H9 (cell line): ENCODE results near the gene MB21D2. TPM values are rescaled to one million over a fixed set of nuclear protein-coding genes. Genes with fewer than 3 reads are reported as not detected.

Source experiments
- DNase-seq: peaks from one replicate; pipeline ENCODE4 v3.0.0-alpha.2; 2017
- H2AFZ ChIP-seq: one replicate; pipeline ENCODE4 v1.6.1; 2013; ENCODE audit warnings: mild to moderate bottlenecking, low read length, control low read depth, moderate library complexity
- H2AK5ac ChIP-seq: 2 replicates; pipeline ENCODE4 v1.6.1; 2013; ENCODE audit warnings: low read length, control low read depth, mixed read lengths; ENCODE audit not compliant: insufficient read length
- H2BK120ac ChIP-seq: one replicate; pipeline ENCODE4 v1.6.1; 2013; ENCODE audit warnings: low read depth, mild to moderate bottlenecking, low read length, control low read depth, inconsistent platforms; ENCODE audit not compliant: poor library complexity, severe bottlenecking
- H2BK12ac ChIP-seq: 2 replicates; pipeline ENCODE4 v1.6.1; 2013; ENCODE audit warnings: low read length, control low read depth, mixed read lengths, low read depth; ENCODE audit not compliant: insufficient read length
- H2BK15ac ChIP-seq: 2 replicates; pipeline ENCODE4 v1.6.1; 2013; ENCODE audit warnings: low read depth, low read length, control low read depth
- H2BK20ac ChIP-seq: one replicate; pipeline ENCODE4 v1.6.1; 2013; ENCODE audit warnings: low read depth, mild to moderate bottlenecking, low read length, control low read depth, inconsistent platforms; ENCODE audit not compliant: poor library complexity, severe bottlenecking
- H2BK5ac ChIP-seq: 2 replicates; pipeline ENCODE4 v1.6.1; 2013; ENCODE audit warnings: low read length, control low read depth, mixed read lengths; ENCODE audit not compliant: insufficient read length
- H3K14ac ChIP-seq: 2 replicates; pipeline ENCODE4 v1.6.1; 2013; ENCODE audit warnings: low read length, control low read depth; ENCODE audit not compliant: insufficient read depth
- H3K18ac ChIP-seq: 2 replicates; pipeline ENCODE4 v1.6.1; 2013; ENCODE audit warnings: low read depth, mild to moderate bottlenecking, mixed read lengths, low read length, control low read depth; ENCODE audit not compliant: insufficient read length
- H3K23ac ChIP-seq: 2 replicates; pipeline ENCODE4 v1.6.1; 2013; ENCODE audit warnings: low read length, control low read depth, mixed read lengths, low read depth; ENCODE audit not compliant: insufficient read length
- H3K23me2 ChIP-seq: 2 replicates; pipeline ENCODE4 v1.6.1; 2013; ENCODE audit warnings: low read depth, mild to moderate bottlenecking, mixed read lengths, low read length, control low read depth; ENCODE audit not compliant: insufficient read length, poor library complexity, severe bottlenecking
- H3K27ac ChIP-seq: 2 replicates; pipeline ENCODE4 v1.5.1; 2013; ENCODE audit warnings: low read length, control low read depth, mixed read lengths, low read depth; ENCODE audit not compliant: insufficient read length
- H3K27me3 ChIP-seq: 2 replicates; pipeline ENCODE4 v1.6.1; 2013; ENCODE audit warnings: low read length, control low read depth, inconsistent platforms; ENCODE audit not compliant: insufficient read depth
- H3K4ac ChIP-seq: 2 replicates; pipeline ENCODE4 v1.6.1; 2013; ENCODE audit warnings: low read depth, mild to moderate bottlenecking, control low read depth, inconsistent platforms, low read length, moderate library complexity
- H3K4me1 ChIP-seq: 2 replicates; pipeline ENCODE4 v1.6.1; 2013; ENCODE audit warnings: low read length, control low read depth, inconsistent platforms; ENCODE audit not compliant: insufficient read depth
- H3K4me2 ChIP-seq: 2 replicates; pipeline ENCODE4 v1.6.1; 2013; ENCODE audit warnings: low read length, control low read depth, mixed read lengths; ENCODE audit not compliant: insufficient read length, insufficient read depth
- H3K56ac ChIP-seq: 2 replicates; pipeline ENCODE4 v1.6.1; 2013; ENCODE audit warnings: low read depth, mild to moderate bottlenecking, mixed read lengths, low read length, control low read depth; ENCODE audit not compliant: insufficient read length
- H3K79me1 ChIP-seq: 2 replicates; pipeline ENCODE4 v1.6.1; 2013; ENCODE audit warnings: low read depth, mild to moderate bottlenecking, moderate library complexity, low read length, control low read depth, inconsistent platforms; ENCODE audit not compliant: insufficient read depth, poor library complexity, severe bottlenecking
- H3K79me2 ChIP-seq: 2 replicates; pipeline ENCODE4 v1.6.1; 2013; ENCODE audit warnings: low read length, control low read depth, inconsistent platforms; ENCODE audit not compliant: insufficient read depth
- H3K9ac ChIP-seq: 2 replicates; pipeline ENCODE4 v1.6.1; 2013; ENCODE audit warnings: low read length, control low read depth, mixed read lengths; ENCODE audit not compliant: insufficient read length; ENCODE audit errors: extremely low read depth
- H3K9me3 ChIP-seq: one replicate; pipeline ENCODE4 v1.6.1; 2013; ENCODE audit warnings: low read depth, low read length, inconsistent platforms; ENCODE audit not compliant: control insufficient read depth
- H3T11ph ChIP-seq: one replicate; pipeline ENCODE4 v1.6.1; 2013; ENCODE audit warnings: mild to moderate bottlenecking, low read length, control low read depth, inconsistent platforms
- H4K20me1 ChIP-seq: one replicate; pipeline ENCODE4 v1.6.1; 2013; ENCODE audit not compliant: control insufficient read depth, insufficient read length, insufficient read depth
- H4K5ac ChIP-seq: 2 replicates; pipeline ENCODE4 v1.6.1; 2013; ENCODE audit warnings: low read depth, mild to moderate bottlenecking, mixed read lengths, low read length, control low read depth; ENCODE audit not compliant: insufficient read length
- H4K8ac ChIP-seq: replicated peaks from 2 replicates; pipeline ENCODE4 v1.6.1; 2013; ENCODE audit warnings: low read length, control low read depth, mixed read lengths, low read depth; ENCODE audit not compliant: insufficient read length
- H4K91ac ChIP-seq: 2 replicates; pipeline ENCODE4 v1.6.1; 2013; ENCODE audit warnings: low read depth, mild to moderate bottlenecking, moderate library complexity, mixed read lengths, low read length, control low read depth; ENCODE audit not compliant: insufficient read length
- H3K27ac Mint-ChIP-seq, 3 experiments: 2 replicates in 2 of 3; 3 replicates in 1 of 3; pipeline ENCODE4 v1.8.0; 2020 to 2021; ENCODE audit warnings: mixed read lengths in 3 of 3, mild to moderate bottlenecking in 1 of 3, moderate library complexity in 1 of 3
- H3K27me3 Mint-ChIP-seq: 2 replicates; pipeline ENCODE4 v1.8.0; 2021; ENCODE audit warnings: low read depth, mild to moderate bottlenecking, moderate library complexity, mixed read lengths
- H3K36me3 Mint-ChIP-seq, 3 experiments: 2 replicates in 2 of 3; 3 replicates in 1 of 3; pipeline ENCODE4 v1.8.0; 2020 to 2021; ENCODE audit warnings: low read depth in 3 of 3, mixed read lengths in 3 of 3; ENCODE audit not compliant: insufficient read depth in 1 of 3
- H3K4me1 Mint-ChIP-seq, 2 experiments: 2 replicates each; pipeline ENCODE4 v1.8.0; 2020; ENCODE audit warnings: mixed read lengths in 2 of 2
- H3K4me3 Mint-ChIP-seq, 2 experiments: 2 replicates in 1 of 2; 3 replicates in 1 of 2; pipeline ENCODE4 v1.8.0; 2020 to 2021; ENCODE audit warnings: mild to moderate bottlenecking in 2 of 2, mixed read lengths in 2 of 2, moderate library complexity in 1 of 2
- H3K9me3 Mint-ChIP-seq, 2 experiments: 2 replicates in 1 of 2; 3 replicates in 1 of 2; pipeline ENCODE4 v1.8.0; 2020; ENCODE audit warnings: mild to moderate bottlenecking in 2 of 2, mixed read lengths in 2 of 2, moderate library complexity in 1 of 2
- WGBS: extraction: QIAGEN DNeasy Blood & Tissue Kit; methylation state at CpG from one replicate; pipeline ENCODE4 v1.1.7; 2013; ENCODE audit warnings: missing lambda C conversion rate, low lambda C conversion rate, mixed read lengths; ENCODE audit not compliant: insufficient read length; ENCODE audit errors: extremely low coverage; 5-methylcytosine and 5-hydroxymethylcytosine counted together
- total RNA-seq: library from RNA; stranded (reverse); gene quantifications from 2 replicates; pipeline ENCODE4 v1.2.1, GENCODE V29; 2021
- TF ChIP-seq, protein P1 (sequence below): fragments of 200-600 bp; sonication (generic); conservative IDR thresholded peaks from 3 replicates; pipeline ENCODE4 v1.8.0; 2021; ENCODE audit warnings: antibody characterized with exemption, mild to moderate bottlenecking

MB21D2 gene
- total RNA-seq, 1 experiment from 2014 or later, result 19.1 TPM

DNA sequence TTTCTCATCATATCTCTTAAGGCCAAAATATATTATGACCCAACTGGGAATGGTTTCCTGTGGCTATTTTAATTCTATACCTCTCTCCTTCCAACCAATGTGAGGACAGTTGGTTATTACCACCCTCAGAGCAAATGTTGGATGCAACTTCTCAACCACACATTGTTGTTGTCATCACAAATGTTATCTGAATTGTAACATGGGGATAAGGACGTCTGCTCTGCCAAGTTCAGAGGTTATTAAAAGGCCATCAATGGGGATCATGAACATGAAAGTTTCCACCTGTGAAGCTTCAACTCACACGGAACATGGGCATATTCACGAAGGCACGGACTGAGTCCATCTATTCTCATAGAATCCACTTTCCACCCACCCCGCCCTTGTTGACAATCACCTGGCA lies 46.8 kb downstream of the MB21D2 start:
- Histone ChIP-seq H3K4ac (no peak overlapping the region), H3K9me3 (no peaks in the 10 kb centered on the region), H4K20me1 (no peaks in the 10 kb centered on the region), H4K8ac (no peak overlapping the region), H4K91ac (no peak overlapping the region), H2AK5ac (no peak overlapping the region), H3K56ac (no peak overlapping the region), H2BK12ac (no peak overlapping the region), H3K9ac (no peak overlapping the region), H3K4me2 (no peak overlapping the region), H3K79me1 (no peaks in the 10 kb centered on the region), H3K18ac (no peak overlapping the region), H3T11ph (no peak overlapping the region), H3K27me3 (no peaks in the 10 kb centered on the region), H2AFZ (no peak overlapping the region), H2BK20ac (no peak overlapping the region), H3K27ac (no peak overlapping the region), H2BK5ac (no peak overlapping the region), H4K5ac (no peak overlapping the region), H2BK120ac (no peak overlapping the region), H3K14ac (no peak overlapping the region), H3K4me1 (peaks cover 14% of the 10 kb centered on the region), H2BK15ac (no peak overlapping the region), H3K23me2 (no peaks in the 10 kb centered on the region), H3K79me2 (peaks cover 6% of the 10 kb centered on the region; the same call in 1 of the 2 replicates), H3K23ac (no peak overlapping the region)
- Mint-ChIP-seq H3K4me3 (no peak overlapping the region), H3K4me1 (peaks cover 36 to 43% of the 10 kb centered on the region in 2 experiments), H3K9me3 (no peaks in the 10 kb centered on the region), H3K27ac (no peak overlapping the region), H3K27me3 (no peaks in the 10 kb centered on the region), H3K36me3 (no peaks in the 10 kb centered on the region; a peak in 1 of 7 replicates)
- WGBS, result no CpG with 5 or more reads among the region's 5 CpGs
- no peak for DNase-seq
- TF ChIP-seq, protein P1, sequence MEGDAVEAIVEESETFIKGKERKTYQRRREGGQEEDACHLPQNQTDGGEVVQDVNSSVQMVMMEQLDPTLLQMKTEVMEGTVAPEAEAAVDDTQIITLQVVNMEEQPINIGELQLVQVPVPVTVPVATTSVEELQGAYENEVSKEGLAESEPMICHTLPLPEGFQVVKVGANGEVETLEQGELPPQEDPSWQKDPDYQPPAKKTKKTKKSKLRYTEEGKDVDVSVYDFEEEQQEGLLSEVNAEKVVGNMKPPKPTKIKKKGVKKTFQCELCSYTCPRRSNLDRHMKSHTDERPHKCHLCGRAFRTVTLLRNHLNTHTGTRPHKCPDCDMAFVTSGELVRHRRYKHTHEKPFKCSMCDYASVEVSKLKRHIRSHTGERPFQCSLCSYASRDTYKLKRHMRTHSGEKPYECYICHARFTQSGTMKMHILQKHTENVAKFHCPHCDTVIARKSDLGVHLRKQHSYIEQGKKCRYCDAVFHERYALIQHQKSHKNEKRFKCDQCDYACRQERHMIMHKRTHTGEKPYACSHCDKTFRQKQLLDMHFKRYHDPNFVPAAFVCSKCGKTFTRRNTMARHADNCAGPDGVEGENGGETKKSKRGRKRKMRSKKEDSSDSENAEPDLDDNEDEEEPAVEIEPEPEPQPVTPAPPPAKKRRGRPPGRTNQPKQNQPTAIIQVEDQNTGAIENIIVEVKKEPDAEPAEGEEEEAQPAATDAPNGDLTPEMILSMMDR, result no peak
